ENCODE data around the gene LIX1.
"Not testable (repeated sequence)": the region's sequence is repeated elsewhere in the genome, so short reads cannot be mapped to it uniquely, and the experiment has no call there.

Gene LIX1

DNA sequence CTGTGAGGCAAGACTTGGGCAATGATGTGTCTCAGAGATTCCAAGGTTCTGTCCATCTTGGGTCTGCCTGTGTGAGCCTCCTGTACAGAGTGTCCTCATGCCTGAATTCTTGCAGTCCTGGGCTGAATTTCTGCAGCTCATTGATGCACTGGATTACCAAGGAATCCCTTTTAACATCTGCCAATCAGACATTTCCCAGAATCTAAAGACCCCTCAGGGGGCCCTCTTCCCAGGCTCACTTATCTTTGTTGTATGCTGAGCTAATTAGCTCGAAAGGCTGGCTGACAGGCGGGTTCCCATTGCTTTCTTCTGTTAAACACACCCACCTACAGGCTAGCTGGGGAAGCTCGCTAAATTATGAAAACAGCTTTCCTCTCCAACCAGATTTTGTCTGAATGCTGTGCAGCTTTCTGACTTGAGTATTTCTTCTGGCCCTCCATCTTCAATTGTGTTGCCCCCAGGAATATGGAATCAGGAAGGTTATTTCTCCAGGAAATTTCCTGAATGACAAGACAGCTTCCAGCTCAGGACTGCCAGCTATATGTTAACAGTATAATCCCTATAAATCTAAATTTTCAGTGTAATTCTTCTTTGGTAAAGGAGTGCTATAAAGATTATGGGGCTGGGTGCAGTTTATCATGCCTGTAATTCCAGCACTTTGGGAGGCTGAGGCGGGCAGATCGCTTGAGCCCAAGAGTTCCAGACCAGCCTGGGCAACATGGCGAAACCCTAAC is at the start of gene LIX1:
Gene LIX1 (minus strand): TSS at position 91 of the 734 bp plus-strand sequence. CDS start 35 bp downstream, at position 56.
- H3K27ac ChIP-seq = no peak within 1 kb of the TSS
- no peak for TF ChIP-seq ZFX (IDR thresholded peaks at IDR 0.05; ENCODE audit: borderline replicate concordance)
- TF ChIP-seq, protein P1, sequence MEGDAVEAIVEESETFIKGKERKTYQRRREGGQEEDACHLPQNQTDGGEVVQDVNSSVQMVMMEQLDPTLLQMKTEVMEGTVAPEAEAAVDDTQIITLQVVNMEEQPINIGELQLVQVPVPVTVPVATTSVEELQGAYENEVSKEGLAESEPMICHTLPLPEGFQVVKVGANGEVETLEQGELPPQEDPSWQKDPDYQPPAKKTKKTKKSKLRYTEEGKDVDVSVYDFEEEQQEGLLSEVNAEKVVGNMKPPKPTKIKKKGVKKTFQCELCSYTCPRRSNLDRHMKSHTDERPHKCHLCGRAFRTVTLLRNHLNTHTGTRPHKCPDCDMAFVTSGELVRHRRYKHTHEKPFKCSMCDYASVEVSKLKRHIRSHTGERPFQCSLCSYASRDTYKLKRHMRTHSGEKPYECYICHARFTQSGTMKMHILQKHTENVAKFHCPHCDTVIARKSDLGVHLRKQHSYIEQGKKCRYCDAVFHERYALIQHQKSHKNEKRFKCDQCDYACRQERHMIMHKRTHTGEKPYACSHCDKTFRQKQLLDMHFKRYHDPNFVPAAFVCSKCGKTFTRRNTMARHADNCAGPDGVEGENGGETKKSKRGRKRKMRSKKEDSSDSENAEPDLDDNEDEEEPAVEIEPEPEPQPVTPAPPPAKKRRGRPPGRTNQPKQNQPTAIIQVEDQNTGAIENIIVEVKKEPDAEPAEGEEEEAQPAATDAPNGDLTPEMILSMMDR (IDR thresholded peaks at IDR 0.05) = peak; percentile 60

DNA sequence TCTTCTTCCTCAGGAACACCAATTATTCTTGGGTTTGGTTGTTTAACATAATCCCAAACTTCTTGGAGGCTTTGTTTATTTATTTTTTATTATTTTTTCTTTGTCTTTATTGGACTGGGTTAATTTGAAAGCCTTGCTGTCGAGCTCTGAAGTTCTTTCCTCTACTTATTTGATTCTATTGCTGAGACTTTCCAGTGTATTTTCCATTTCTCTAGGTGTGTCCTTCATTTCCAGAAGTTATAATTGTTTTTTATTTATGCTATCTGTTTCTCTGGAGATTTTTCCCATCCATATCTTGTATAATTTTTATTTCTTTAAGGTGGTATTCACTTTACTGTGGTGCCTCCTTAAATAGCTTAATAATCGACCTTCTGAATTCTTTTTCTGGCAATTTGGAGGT is 49.5 kb upstream of the LIX1 start:
- TF ChIP-seq, protein P1 (IDR thresholded peaks at IDR 0.05) = no peak
- no peak for TF ChIP-seq ZFX (IDR thresholded peaks at IDR 0.05; ENCODE audit: borderline replicate concordance)
- H3K27ac ChIP-seq = no peak overlapping the region

GRCh38 chr5:97189523-97189922 is 47.1 kb upstream of the LIX1 start:
- not testable (repeated sequence) for H3K27ac ChIP-seq

- peak overlapping the region; percentile 96 for H3K27ac ChIP-seq
- no peak for TF ChIP-seq ZFX (IDR thresholded peaks at IDR 0.05; ENCODE audit: borderline replicate concordance)
- TF ChIP-seq, protein P1 (IDR thresholded peaks at IDR 0.05) = no peak
Observed at GRCh38 chr5:97183930-97184213, 41.5 kb upstream of the LIX1 start.

GRCh38 chr5:97183100-97183929 is 40.9 kb upstream of the LIX1 start, which contains the start of gene RIOK2:
Gene RIOK2, minus strand, starts transcription at chr5:97183247. Its CDS starts 56 bp downstream, at chr5:97183191.
- peak within 1 kb of the TSS; percentile 96 for H3K27ac ChIP-seq
- TF ChIP-seq, protein P1 (IDR thresholded peaks at IDR 0.05) = no peak
- no peak for TF ChIP-seq ZFX (IDR thresholded peaks at IDR 0.05; ENCODE audit: borderline replicate concordance)

- TF ChIP-seq ZFX (IDR thresholded peaks at IDR 0.05; ENCODE audit: borderline replicate concordance) = no peak
- TF ChIP-seq, protein P1 (IDR thresholded peaks at IDR 0.05) = no peak
- H3K27ac ChIP-seq = peak overlapping the region; percentile 96
Observed at GRCh38 chr5:97182571-97183099, 40.2 kb upstream of the LIX1 start.

DNA sequence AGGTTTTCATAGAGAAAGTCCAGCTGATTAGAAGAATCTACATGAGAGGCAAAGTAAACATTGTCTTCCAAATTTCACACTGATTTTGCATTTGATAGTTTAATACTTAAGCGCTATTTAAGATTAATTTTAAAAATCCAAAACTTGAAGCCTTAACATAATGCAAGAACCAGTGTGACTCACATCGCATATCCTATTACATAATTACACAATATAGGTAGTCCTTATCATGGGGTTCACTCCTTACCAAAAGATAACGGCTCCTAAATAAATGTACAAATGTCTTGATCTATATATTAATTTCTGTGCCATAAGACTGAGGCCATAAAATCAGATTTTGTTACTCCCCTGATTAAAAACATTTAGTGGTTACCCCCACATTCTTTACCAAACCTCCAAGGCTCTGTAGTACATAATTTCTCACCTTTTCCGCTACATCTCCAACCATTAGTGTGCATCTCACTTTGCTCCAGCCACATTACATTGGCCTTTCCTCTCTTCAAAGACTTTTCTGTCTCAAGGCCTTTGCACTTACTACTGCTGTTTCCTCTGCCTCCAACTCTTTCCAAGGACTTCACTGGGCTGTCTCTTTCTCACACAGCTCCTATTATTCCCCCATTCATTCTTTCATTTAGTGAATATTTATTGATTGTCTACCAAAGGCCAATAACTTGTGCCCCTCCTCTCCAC is 39.6 kb upstream of the LIX1 start:
- peak overlapping the region; percentile 96 for H3K27ac ChIP-seq
- TF ChIP-seq ZFX (IDR thresholded peaks at IDR 0.05; ENCODE audit: borderline replicate concordance) = no peak
- TF ChIP-seq, protein P1 (IDR thresholded peaks at IDR 0.05) = no peak

- not testable (repeated sequence) for H3K27ac ChIP-seq
Observed at GRCh38 chr5:97179457-97179856, 37.0 kb upstream of the LIX1 start.
